Measurements from ENCODE around the gene ZC3H18.

Gene ZC3H18

DNA sequence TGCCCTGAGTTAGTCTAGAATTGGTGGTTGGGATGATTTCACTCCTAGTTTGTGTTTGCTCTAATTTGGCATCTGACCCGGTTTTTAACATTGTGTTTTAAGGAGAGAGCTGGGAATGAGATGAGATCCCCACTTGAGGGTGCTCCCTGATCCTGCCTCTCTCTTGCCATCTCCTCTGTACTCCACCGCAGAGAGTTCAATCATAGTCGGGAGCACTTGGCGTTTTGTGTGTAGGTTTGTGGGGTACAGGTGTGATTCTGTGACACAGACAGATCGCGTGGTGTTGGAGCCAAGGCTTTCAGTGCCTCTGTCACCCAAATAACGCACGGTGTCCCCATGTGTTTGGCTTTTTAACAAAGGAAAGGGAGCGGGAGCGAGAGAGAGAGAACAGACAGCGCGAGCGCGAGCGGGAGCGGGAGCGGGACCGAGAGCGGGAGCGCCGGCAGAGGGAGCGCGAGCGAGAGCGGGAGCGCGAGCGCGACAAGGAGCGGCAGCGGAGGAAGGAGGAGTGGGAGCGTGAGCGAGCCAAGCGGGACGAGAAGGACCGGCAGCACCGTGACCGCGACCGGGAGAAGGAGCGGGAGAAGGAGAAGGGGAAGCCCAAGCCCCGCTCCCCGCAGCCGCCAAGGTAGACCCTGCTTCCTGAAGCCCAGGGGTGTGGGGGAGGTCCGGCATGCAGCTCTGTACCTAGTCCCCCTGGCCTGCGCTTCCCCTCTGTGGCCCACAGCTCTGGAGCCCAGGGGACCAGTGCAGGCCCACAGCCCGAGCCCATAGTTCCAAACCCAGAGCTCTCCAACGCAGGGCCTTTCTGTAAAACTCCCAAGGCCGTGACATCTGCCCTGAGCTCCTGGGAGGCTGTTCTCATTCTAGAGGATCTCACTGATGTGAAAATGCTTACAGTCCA, 41.0 kb downstream of the ZC3H18 start:
- no peaks in the 10 kb centered on the region for H3K27me3 ChIP-seq
- intact Hi-C loops (cut with DNase I; ENCODE audit: low total_unique reads), result no loop called here
- H3K4me1 ChIP-seq, result peaks cover 0 to 5% (median 0%) of the 10 kb centered on the region in 4 donors
- TF ChIP-seq, protein P1, sequence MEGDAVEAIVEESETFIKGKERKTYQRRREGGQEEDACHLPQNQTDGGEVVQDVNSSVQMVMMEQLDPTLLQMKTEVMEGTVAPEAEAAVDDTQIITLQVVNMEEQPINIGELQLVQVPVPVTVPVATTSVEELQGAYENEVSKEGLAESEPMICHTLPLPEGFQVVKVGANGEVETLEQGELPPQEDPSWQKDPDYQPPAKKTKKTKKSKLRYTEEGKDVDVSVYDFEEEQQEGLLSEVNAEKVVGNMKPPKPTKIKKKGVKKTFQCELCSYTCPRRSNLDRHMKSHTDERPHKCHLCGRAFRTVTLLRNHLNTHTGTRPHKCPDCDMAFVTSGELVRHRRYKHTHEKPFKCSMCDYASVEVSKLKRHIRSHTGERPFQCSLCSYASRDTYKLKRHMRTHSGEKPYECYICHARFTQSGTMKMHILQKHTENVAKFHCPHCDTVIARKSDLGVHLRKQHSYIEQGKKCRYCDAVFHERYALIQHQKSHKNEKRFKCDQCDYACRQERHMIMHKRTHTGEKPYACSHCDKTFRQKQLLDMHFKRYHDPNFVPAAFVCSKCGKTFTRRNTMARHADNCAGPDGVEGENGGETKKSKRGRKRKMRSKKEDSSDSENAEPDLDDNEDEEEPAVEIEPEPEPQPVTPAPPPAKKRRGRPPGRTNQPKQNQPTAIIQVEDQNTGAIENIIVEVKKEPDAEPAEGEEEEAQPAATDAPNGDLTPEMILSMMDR (IDR thresholded peaks at IDR 0.05), result no peak
- peaks cover 22 to 89% (median 42%) of the 10 kb centered on the region in 3 donors for H3K36me3 ChIP-seq
- H3K9me3 ChIP-seq, result no peaks in the 10 kb centered on the region
- H3K27ac ChIP-seq, result no peak overlapping the region
- no peak overlapping the region for H3K4me3 ChIP-seq
- no peak for DNase-seq

DNA sequence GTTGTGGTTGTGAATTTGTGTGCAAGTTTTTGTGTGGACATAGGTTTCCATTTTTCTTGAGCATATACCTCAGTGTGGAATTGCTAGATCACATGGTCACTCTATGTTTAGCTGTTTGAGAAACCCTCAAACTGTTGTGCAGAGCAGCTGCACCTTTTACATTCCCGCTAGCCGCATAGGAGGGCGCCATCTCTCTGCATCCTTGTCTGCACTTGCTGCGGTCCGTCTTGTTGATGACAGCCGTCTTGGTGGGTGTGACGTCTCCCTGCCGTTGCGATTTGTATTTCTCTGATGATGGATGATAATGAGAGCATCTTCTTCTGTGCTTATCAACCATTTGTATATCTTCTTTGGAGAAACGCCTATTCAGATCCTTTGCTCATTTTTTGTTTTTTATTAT, 43.1 kb downstream of the ZC3H18 start:
- H3K4me1 ChIP-seq, result peaks cover 0 to 10% (median 0%) of the 10 kb centered on the region in 4 donors
- peaks cover 22 to 83% (median 39%) of the 10 kb centered on the region in 3 donors for H3K36me3 ChIP-seq
- TF ChIP-seq, protein P1 (IDR thresholded peaks at IDR 0.05), result no peak
- DNase-seq, result no peak
- no peak overlapping the region for H3K4me3 ChIP-seq
- no peaks in the 10 kb centered on the region for H3K9me3 ChIP-seq
- H3K27me3 ChIP-seq, result no peaks in the 10 kb centered on the region
- no peak overlapping the region for H3K27ac ChIP-seq
- intact Hi-C loops (cut with DNase I; ENCODE audit: low total_unique reads), result no loop called here

DNA sequence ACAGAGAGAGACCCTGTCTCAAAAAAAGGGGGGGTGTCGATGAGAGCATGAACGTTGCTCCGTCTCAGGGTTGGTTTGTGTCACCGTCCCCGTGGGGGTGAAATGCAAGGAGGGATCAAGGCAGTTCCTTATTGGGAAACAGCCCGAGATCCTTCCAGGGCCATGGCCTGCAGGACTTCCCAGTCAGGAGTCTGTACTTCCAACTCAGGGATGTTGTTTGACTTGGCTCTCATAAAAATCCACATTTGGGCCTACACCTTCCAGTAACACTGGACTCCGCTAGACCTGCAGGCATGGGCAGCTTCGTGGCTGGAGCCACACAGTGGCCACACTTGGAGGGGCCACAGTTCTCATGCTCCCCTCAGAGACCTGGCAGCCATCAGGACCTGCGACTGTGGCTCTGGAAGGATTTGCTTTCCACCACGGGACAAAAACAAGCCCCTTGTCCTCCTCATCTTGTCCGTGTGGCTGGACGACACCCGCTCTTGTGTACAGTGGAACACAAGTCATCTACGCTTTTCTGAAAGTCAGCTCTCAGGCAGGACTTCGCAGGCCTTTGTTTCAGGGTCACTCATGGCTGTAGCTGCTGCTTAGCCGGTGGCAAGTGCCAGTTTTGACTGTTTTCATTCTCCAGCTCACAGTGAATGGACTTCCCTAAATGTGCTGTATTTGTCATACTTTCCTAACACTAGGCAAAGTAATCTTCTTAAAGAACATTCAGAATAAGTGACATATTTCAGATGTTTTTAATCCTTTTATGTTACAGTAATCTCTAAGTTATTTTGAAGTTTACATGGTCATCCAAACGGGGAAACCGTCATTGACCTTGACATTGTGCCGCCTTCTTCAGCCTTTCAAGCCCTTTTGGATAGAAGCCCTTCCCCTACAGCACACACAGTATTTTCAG, 44.0 kb downstream of the ZC3H18 start:
- Histone ChIP-seq H3K27ac (no peak overlapping the region), H3K4me1 (peaks cover 0 to 10% (median 0%) of the 10 kb centered on the region in 4 donors), H3K36me3 (peaks cover 21 to 83% (median 38%) of the 10 kb centered on the region in 3 donors), H3K9me3 (no peaks in the 10 kb centered on the region), H3K4me3 (no peak overlapping the region), H3K27me3 (no peaks in the 10 kb centered on the region)
- TF ChIP-seq, protein P1 (IDR thresholded peaks at IDR 0.05), result no peak
- no peak for DNase-seq
- intact Hi-C loops (cut with DNase I; ENCODE audit: low total_unique reads), result no loop called here

DNA sequence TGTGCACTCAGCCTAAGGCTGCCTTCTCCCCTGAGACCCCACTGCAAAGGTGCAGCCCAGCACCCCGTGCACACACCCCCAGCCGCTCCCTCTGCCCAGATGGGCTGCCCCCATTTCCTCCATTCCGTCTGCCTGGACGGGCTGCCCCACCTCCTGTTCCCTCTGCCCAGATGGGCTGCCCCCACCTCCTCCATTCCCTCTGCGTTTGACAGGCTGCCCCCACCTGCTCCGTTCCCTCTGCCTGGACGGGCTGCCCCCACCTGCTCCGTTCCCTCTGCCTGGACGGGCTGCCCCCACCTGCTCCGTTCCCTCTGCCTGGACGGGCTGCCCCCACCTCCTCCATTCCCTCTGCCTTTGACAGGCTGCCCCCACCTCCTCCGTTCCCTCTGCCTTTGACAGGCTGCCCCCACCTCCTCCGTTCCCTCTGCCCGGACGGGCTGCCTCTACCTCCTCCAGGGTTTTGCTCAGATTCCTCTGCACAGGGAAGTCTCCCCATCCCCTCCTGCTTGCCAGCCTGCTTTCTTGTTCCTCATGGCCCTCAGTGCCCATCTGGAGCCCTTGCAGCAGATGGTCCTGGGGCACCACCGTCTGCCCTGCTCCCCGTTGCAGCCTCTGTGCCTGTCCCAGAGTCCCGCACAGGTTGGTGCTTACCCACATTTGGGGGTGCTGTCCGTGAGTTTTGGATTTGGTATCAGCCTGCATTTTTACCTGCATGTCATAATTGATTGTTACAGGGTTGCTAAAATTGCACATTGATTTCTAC, 44.8 kb downstream of the ZC3H18 start:
- TF ChIP-seq, protein P1 (IDR thresholded peaks at IDR 0.05), result no peak
- no peak for DNase-seq
- Histone ChIP-seq H3K36me3 (peaks cover 20 to 83% (median 38%) of the 10 kb centered on the region in 3 donors), H3K27me3 (no peaks in the 10 kb centered on the region), H3K27ac (no peak overlapping the region), H3K4me3 (no peak overlapping the region), H3K4me1 (peaks cover 0 to 10% (median 0%) of the 10 kb centered on the region in 4 donors), H3K9me3 (no peaks in the 10 kb centered on the region)
- intact Hi-C loops (cut with DNase I; ENCODE audit: low total_unique reads), result no loop called here

DNA sequence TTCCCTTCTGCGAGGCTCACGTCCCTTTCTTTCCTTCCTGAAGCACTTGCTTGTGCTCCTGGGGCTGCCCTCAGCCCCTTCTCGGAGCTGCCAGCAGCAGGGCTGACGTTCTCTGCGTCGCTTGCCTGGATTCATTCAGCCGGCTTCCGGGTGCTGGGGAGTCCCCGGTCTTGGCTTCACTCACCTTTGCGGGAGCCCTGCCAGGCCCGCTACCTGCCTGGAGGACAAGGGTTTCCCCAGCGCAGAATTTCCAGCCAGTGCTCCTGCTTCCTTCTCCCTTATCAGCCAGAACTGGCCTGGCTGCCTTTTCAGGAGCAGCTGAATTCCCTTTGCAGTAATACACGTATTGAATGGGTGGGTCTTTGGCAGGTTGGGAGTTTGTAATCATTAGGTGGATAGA, 46.1 kb downstream of the ZC3H18 start:
- H3K4me1 ChIP-seq, result peaks cover 0 to 10% (median 0%) of the 10 kb centered on the region in 4 donors
- DNase-seq, result no peak
- H3K36me3 ChIP-seq, result peaks cover 15 to 78% (median 27%) of the 10 kb centered on the region in 3 donors

More for the DNA sequence above, 46.1 kb downstream of the ZC3H18 start:
- Histone ChIP-seq H3K27me3 (no peaks in the 10 kb centered on the region), H3K27ac (no peak overlapping the region), H3K9me3 (no peaks in the 10 kb centered on the region), H3K4me3 (no peak overlapping the region)
- TF ChIP-seq, protein P1 (IDR thresholded peaks at IDR 0.05), result no peak
- intact Hi-C loops (cut with DNase I; ENCODE audit: low total_unique reads), result no loop called here
